Activated CD4-positive, alpha-beta T cell treated with anti-CD3 and anti-CD28 coated beads for 4 hours (primary cell): ENCODE measurements around the gene TRIM37.
"Not testable (repeated sequence)": the region's sequence is repeated elsewhere in the genome, so short reads cannot be mapped to it uniquely, and the experiment has no call there.

Experiments
- DNase-seq, 2 donors: peaks; one replicate each; pipeline ENCODE4 v3.0.0-alpha.2; 2020

TRIM37 gene

DNA sequence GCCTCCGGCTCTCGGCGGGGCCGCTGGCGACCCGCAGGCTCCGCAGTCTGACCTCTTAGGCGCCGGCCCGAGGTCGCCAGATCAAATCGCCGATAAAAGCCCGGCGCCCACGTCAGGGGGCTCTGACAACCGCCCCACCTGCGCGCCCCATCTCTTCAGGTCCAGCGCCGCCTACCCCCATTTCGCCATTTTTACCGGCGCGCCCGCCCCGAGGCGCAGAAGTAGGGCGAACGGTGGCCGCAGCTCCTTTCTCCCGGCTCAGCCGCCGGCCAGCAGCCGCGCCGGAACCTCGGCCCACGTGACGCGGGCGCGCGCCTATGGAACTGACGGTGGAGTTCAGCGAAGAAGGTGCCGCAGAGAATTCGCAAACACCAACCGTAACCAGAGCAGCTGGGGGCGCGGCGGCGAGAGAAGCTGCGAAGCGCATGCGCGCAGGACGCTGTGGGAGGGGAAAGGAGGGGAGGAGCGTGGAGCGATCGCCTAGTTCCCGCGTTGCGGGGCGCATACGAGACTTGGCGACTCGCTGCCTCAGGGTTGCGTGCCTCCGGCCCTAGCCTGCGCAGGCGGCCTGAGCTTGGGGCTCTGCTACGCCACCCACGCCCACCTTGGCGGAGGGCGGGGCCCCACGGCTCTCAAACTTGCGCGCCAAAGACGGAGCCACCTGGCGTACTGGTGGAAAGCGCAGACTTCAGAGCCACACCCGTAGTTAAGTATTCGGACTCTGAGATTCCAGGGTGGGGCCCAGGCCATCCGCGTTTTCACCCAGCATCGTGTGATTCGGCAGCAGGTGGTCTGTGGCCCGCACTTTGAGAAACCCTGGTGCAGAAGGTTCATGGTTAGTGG, at the start of gene TRIM37:
Gene TRIM37, minus strand, starts transcription at position 418 of the 843 bp plus-strand sequence. CDS start 419 bp downstream, outside the sequence.
- peak; percentile 98 for DNase-seq

DNA sequence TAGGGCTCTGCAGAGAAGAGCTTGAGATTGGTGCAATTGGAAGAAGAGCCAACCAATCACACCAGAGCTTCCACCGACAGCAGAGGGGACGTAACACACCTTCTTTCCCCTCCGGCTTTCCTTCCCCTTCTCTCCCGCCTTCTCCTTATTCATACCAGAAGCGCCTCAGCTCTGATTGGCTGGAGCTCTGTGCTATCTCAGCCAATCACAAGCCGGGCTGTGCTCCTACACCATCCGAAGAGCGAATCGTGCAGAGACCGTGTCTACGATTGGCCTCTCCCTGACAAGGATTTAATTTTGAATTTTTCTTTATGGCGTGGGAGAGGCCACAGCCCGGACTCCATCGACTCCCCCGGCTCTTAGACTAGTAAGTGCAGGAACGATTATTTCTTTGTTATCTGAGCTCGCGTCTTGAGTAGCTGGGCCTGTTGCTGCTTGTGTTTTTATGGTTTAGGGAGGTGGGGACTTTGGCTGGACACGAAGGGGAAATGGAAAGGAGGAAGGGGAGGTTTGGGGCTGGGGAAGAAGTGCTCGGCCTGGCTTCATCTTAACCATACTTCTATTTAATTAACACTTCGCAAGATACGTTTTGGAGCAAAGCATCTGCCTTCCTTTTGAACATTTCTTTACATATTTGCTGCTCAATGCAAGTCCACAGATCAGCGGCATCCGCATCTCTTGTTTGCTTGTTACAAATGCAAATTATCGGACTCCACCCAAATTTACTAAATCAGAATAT, 48.9 kb upstream of the TRIM37 start, which contains the start of gene PRR11:
Gene PRR11, plus strand, starts transcription at position 308 of the 739 bp plus-strand sequence. CDS start 14,007 bp downstream, outside the sequence.
- peak; percentile 88 to 92 for DNase-seq

GRCh38 chr17:59154721-59155438, 48.2 kb upstream of the TRIM37 start, which contains the start of gene SKA2:
Gene SKA2 (minus strand): TSS chr17:59155186. CDS start chr17:59155163, 23 bp downstream.
- peak; percentile 96 to 97 for DNase-seq

- peak; percentile 17 to 28 for DNase-seq
Observed at GRCh38 chr17:59154292-59154720, 47.6 kb upstream of the TRIM37 start.

DNA sequence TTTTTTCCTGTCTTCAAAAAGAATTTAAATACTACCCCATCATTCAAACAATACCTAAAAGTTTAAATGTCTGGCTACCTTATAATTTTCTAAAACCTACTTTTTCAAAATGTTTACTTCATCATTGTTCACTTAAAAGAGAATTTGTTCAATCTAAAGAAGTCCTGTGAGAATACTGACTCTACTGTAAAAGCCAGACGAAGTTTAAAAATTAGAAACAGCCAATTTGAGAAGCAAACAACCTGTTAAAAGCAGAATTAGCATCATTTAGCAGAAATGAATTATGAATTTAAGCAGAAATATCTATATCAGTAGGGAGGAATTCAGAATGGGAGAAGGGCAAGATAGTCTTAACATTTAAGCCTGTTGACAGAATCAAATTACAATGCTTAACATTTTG, 46.2 kb upstream of the TRIM37 start:
- no peak for DNase-seq

GRCh38 chr17:59151591-59151990, 44.9 kb upstream of the TRIM37 start:
- DNase-seq, result no peak

- no peak for DNase-seq
Observed at GRCh38 chr17:59151006-59151405, 44.3 kb upstream of the TRIM37 start.

DNA sequence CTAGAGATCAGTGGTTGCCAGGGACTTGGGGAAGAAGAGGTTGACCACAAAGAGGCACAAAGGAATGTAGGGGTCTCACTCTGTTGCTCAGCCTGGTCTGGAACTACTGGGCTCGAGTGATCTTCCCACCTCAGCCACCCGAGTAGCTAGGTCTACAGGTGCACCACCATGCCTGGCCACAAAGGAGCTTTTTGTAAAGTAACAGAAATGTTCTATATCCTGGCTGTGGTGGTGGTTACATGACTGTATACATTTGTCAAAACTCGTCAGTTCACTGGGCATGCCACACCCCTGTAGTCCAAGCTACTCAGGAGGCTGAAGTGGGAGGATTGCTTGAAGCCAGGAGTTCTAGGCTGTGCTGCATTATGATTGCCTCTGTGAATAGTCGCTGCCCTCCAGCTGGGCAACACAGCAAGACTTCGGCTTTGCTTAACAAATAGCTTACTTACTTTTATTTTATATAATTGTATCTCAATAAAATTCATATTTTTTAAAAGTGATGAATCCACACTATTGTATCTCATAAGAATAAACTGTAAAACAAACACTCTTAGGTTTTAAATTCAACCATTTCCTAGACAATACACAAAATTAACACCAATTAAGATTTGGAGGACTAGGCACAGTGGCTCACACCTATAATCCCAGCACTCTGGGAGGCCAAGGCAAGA, 43.3 kb upstream of the TRIM37 start:
- no peak for DNase-seq

DNA sequence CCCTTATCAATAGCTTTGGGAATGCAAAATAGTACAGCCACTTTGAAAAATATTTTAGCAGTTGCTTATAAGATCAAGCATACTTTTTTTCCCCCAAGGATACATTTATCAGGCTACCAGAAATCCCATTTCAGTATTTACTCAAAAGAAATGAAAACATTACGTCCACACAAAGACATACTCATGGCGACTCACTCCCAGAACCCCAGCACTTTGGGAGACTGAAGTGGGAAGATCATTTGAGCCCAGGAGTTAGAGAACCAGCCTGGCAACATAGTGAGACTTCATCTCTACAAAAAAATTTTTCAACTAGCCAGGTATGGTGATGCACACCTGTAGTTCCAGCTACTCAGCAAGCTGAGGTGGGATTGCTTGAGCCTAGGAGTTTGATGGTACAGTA, 42.4 kb upstream of the TRIM37 start:
- DNase-seq, result no peak

DNA sequence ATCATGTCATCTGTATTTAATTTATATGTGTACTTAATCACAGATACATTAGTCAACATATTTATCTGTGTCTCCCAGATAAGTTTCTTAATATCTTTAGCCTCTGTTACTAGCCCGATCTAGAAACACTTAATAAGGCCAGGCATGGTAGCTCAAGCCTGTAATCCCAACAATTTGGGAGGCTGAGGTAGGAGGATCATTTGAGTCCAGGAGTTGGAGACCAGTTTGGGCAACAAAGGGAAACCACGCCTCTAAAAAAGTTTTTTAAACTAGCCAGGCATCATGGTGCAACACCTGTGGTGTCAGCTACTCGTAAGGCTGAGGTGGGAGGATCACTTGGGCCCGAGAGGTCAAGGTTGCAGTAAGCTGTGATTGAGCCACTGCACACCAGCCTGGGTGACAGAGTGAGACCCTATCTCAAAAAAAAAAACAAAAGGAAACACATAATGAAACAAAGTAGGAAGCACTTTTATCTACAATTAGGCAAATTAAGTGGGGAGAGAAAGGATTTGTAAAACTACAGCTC, 39.0 kb upstream of the TRIM37 start:
- no peak for DNase-seq

- no peak for DNase-seq
Observed at GRCh38 chr17:59141860-59142259, 35.2 kb upstream of the TRIM37 start.

DNA sequence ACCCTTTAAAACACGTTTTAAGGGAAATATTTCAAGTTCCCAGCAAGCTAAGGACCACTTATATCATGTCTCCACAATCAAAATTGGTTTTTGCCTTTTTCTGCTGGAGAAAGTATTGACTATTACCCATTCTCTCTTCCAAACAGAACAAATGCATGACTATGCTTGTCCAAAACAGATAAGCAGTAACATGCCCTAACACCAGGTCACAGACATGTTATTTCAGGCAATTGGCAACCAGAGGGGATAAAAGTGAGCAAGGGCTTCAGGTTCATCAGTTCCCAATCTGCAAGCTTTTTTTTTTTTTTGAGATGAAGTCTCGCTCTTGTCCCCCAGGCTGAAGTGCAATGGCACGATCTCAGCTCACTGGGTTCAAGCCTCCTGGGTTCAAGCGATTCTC, 33.3 kb upstream of the TRIM37 start:
- DNase-seq, result no peak

DNA sequence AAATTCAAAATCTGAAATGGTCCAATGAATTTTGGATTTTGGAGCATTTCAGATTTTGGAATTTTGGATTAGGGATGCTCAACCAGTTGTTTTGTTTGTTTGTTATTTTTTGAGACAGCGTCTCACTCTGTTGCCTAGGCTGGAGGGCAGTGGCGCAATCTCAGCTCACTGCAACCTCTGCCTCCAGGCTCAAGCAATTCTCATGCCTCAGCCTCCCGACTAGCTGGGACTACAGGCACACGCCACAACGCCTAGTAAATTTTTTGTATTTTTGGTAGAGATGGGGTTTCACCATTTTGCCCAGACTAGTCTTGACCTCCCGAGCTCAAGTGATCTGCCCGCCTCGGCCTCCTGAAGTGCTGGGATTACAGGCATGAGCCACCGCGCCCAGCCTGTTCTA, 31.7 kb upstream of the TRIM37 start:
- not testable (repeated sequence) for DNase-seq

GRCh38 chr17:59131131-59131530, 24.5 kb upstream of the TRIM37 start:
- no peak for DNase-seq

DNA sequence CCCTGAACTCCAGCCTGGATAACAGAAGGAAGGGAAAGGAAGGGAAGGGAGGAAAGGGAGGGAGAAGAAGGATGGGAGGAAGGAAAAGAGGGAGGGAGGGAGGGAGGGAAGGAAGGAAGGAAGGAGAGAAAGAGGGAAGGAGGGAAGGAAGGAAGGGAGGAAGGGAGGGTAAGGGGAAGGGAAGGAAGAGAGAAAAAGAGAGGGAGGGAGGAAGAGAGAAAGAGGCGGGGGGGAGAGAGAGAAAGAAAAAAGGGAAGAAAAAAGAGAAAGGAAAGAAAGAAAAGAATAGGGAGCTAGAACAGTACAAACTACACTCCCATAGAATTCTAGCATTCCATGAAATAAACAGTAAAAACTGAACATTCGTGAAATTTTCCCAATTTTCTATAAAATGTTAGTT, 23.1 kb upstream of the TRIM37 start:
- no peak for DNase-seq

GRCh38 chr17:59126809-59127417, 20.2 kb upstream of the TRIM37 start:
- DNase-seq, result no peak

GRCh38 chr17:59124665-59125064, 18.0 kb upstream of the TRIM37 start:
- no peak for DNase-seq

GRCh38 chr17:59121901-59122480, 15.3 kb upstream of the TRIM37 start:
- no peak for DNase-seq

- no peak for DNase-seq
Observed at GRCh38 chr17:59115474-59115873, 8.8 kb upstream of the TRIM37 start.

- no peak for DNase-seq
Observed at GRCh38 chr17:59111539-59111938, 4.9 kb upstream of the TRIM37 start.

- no peak for DNase-seq
Observed at GRCh38 chr17:59110973-59111372, 4.3 kb upstream of the TRIM37 start.
